ENCODE measurements around the gene GRN.
"Not testable (repeated sequence)": the region's sequence is repeated elsewhere in the genome, so short reads cannot be mapped to it uniquely, and the experiment has no call there.

Gene GRN

GRCh38 chr17:44327715-44328449, 17.2 kb upstream of the GRN start:
- Histone ChIP-seq H4K20me1 (ENCODE audit: insufficient read depth) (no peaks in the 10 kb centered on the region), H3K79me2 (ENCODE audit: insufficient read depth, low read depth) (peaks cover 15% of the 10 kb centered on the region), H3K9ac (no peak overlapping the region), H3K36me3 (ENCODE audit: insufficient read depth) (no peaks in the 10 kb centered on the region), H3K4me2 (no peak overlapping the region), H3K27ac (no peak overlapping the region), H3K4me1 (ENCODE audit: low read depth, poor library complexity, severe bottlenecking) (peaks cover 30% of the 10 kb centered on the region), H3K4me3 (IDR thresholded peaks at IDR 0.05; ENCODE audit: insufficient read depth, low read depth, low read length) (no peak overlapping the region), H3K27me3 (ENCODE audit: insufficient read depth, low read depth) (no peaks in the 10 kb centered on the region), H2AFZ (ENCODE audit: low read depth) (no peak overlapping the region)
- TF ChIP-seq, protein P1, sequence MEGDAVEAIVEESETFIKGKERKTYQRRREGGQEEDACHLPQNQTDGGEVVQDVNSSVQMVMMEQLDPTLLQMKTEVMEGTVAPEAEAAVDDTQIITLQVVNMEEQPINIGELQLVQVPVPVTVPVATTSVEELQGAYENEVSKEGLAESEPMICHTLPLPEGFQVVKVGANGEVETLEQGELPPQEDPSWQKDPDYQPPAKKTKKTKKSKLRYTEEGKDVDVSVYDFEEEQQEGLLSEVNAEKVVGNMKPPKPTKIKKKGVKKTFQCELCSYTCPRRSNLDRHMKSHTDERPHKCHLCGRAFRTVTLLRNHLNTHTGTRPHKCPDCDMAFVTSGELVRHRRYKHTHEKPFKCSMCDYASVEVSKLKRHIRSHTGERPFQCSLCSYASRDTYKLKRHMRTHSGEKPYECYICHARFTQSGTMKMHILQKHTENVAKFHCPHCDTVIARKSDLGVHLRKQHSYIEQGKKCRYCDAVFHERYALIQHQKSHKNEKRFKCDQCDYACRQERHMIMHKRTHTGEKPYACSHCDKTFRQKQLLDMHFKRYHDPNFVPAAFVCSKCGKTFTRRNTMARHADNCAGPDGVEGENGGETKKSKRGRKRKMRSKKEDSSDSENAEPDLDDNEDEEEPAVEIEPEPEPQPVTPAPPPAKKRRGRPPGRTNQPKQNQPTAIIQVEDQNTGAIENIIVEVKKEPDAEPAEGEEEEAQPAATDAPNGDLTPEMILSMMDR (conservative IDR thresholded peaks at IDR 0.05; ENCODE audit: low read depth, low read length), result no peak

- not testable (repeated sequence) for H3K9ac ChIP-seq; H3K36me3 ChIP-seq (ENCODE audit: insufficient read depth); H3K4me2 ChIP-seq; H4K20me1 ChIP-seq (ENCODE audit: insufficient read depth); H3K27me3 ChIP-seq (ENCODE audit: insufficient read depth, low read depth); H3K4me3 ChIP-seq (IDR thresholded peaks at IDR 0.05; ENCODE audit: insufficient read depth, low read depth, low read length); H3K79me2 ChIP-seq (ENCODE audit: insufficient read depth, low read depth); H3K27ac ChIP-seq; H2AFZ ChIP-seq (ENCODE audit: low read depth)
- peaks cover 30% of the 10 kb centered on the region for H3K4me1 ChIP-seq (ENCODE audit: low read depth, poor library complexity, severe bottlenecking)
Observed at GRCh38 chr17:44329516-44329915, 15.6 kb upstream of the GRN start.

DNA sequence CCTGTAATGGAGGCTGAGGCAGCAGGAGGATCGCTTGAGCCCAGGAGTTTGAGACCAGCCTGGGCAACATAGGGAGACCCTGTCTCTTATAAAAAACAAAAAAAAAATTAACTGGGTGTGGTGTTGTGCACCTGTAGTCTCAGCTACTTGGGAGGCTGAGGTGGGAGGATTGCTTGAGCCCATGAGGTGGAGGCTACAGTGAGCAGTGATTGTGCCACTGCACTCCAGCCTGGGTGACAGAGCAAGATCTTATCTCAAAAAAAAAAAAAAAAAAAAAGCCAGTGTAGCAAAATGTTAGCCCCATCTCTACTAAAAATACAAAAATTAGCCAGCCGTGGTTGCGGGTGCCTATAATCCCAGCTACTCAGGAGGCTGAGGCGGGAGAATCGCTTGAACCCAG, 14.8 kb upstream of the GRN start:
- H4K20me1 ChIP-seq (ENCODE audit: insufficient read depth); H2AFZ ChIP-seq (ENCODE audit: low read depth); H3K9ac ChIP-seq; H3K36me3 ChIP-seq (ENCODE audit: insufficient read depth); H3K79me2 ChIP-seq (ENCODE audit: insufficient read depth, low read depth); H3K4me2 ChIP-seq; H3K4me3 ChIP-seq (IDR thresholded peaks at IDR 0.05; ENCODE audit: insufficient read depth, low read depth, low read length); H3K27ac ChIP-seq; H3K27me3 ChIP-seq (ENCODE audit: insufficient read depth, low read depth): not testable (repeated sequence)
- H3K4me1 ChIP-seq (ENCODE audit: low read depth, poor library complexity, severe bottlenecking), result peaks cover 30% of the 10 kb centered on the region

- TF ChIP-seq, protein P1 (conservative IDR thresholded peaks at IDR 0.05; ENCODE audit: low read depth, low read length), result peak; percentile 96
- Histone ChIP-seq H3K9ac (no peak overlapping the region), H3K27me3 (ENCODE audit: insufficient read depth, low read depth) (no peaks in the 10 kb centered on the region), H2AFZ (ENCODE audit: low read depth) (peak overlapping the region; percentile 68), H3K27ac (peak overlapping the region; percentile 21; the same call in 1 of the 2 replicates), H4K20me1 (ENCODE audit: insufficient read depth) (no peaks in the 10 kb centered on the region), H3K36me3 (ENCODE audit: insufficient read depth) (no peaks in the 10 kb centered on the region), H3K4me2 (peak overlapping the region; percentile 31; the same call in 1 of the 2 replicates), H3K79me2 (ENCODE audit: insufficient read depth, low read depth) (no peaks in the 10 kb centered on the region), H3K4me3 (IDR thresholded peaks at IDR 0.05; ENCODE audit: insufficient read depth, low read depth, low read length) (no peak overlapping the region), H3K4me1 (ENCODE audit: low read depth, poor library complexity, severe bottlenecking) (peaks cover 30% of the 10 kb centered on the region)
Observed at GRCh38 chr17:44331249-44331760, 13.8 kb upstream of the GRN start.

- Histone ChIP-seq H3K4me2 (no peak overlapping the region), H3K27me3 (ENCODE audit: insufficient read depth, low read depth) (no peaks in the 10 kb centered on the region), H3K4me1 (ENCODE audit: low read depth, poor library complexity, severe bottlenecking) (peaks cover 15% of the 10 kb centered on the region), H3K27ac (no peak overlapping the region), H3K79me2 (ENCODE audit: insufficient read depth, low read depth) (no peaks in the 10 kb centered on the region), H4K20me1 (ENCODE audit: insufficient read depth) (no peaks in the 10 kb centered on the region), H3K4me3 (IDR thresholded peaks at IDR 0.05; ENCODE audit: insufficient read depth, low read depth, low read length) (no peak overlapping the region), H3K36me3 (ENCODE audit: insufficient read depth) (no peaks in the 10 kb centered on the region), H3K9ac (no peak overlapping the region), H2AFZ (ENCODE audit: low read depth) (no peak overlapping the region)
- TF ChIP-seq, protein P1 (conservative IDR thresholded peaks at IDR 0.05; ENCODE audit: low read depth, low read length), result no peak
Observed at GRCh38 chr17:44333371-44333770, 11.7 kb upstream of the GRN start.
